HG03159 (cell line): ENCODE data around the gene ACIN1.

ENCODE experiments used
- ATAC-seq: cut with Tn5 transposase; IDR thresholded peaks from one replicate; pipeline ENCODE4 v1.9.1; 2021; ENCODE audit warnings: mild to moderate bottlenecking, moderate library complexity; ENCODE audit not compliant: unreplicated experiment

The ACIN1 gene, protein sequence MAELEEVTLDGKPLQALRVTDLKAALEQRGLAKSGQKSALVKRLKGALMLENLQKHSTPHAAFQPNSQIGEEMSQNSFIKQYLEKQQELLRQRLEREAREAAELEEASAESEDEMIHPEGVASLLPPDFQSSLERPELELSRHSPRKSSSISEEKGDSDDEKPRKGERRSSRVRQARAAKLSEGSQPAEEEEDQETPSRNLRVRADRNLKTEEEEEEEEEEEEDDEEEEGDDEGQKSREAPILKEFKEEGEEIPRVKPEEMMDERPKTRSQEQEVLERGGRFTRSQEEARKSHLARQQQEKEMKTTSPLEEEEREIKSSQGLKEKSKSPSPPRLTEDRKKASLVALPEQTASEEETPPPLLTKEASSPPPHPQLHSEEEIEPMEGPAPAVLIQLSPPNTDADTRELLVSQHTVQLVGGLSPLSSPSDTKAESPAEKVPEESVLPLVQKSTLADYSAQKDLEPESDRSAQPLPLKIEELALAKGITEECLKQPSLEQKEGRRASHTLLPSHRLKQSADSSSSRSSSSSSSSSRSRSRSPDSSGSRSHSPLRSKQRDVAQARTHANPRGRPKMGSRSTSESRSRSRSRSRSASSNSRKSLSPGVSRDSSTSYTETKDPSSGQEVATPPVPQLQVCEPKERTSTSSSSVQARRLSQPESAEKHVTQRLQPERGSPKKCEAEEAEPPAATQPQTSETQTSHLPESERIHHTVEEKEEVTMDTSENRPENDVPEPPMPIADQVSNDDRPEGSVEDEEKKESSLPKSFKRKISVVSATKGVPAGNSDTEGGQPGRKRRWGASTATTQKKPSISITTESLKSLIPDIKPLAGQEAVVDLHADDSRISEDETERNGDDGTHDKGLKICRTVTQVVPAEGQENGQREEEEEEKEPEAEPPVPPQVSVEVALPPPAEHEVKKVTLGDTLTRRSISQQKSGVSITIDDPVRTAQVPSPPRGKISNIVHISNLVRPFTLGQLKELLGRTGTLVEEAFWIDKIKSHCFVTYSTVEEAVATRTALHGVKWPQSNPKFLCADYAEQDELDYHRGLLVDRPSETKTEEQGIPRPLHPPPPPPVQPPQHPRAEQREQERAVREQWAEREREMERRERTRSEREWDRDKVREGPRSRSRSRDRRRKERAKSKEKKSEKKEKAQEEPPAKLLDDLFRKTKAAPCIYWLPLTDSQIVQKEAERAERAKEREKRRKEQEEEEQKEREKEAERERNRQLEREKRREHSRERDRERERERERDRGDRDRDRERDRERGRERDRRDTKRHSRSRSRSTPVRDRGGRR

GRCh38 chr14:23094666-23095195 lies at the start of gene ACIN1:
TSS of gene ACIN1 (minus strand) at chr14:23095136. CDS start at chr14:23095112, 24 bp downstream.
- ATAC-seq: peak; percentile 40

- ATAC-seq: no peak
Measured at GRCh38 chr14:23143911-23144310, 49.0 kb upstream of the ACIN1 start.

DNA sequence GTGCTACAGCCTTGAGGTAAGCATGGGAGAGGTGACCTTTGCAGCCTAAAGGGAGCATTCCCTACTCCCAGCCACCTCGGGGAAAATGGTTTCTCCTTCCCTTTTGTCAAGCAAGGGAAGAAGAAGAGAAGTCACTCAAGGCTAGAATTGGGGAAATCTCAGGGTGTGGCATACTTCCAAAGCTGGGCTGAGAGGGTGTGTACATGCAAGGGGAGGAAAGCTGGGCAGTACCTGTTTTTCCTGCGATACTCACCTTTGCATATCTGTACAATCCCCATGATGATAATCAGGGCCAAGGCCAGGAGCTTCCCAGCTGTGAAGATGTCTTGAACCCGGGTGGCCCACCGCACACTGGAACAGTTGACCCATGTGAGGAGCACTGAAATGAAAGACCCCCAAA lies 47.9 kb upstream of the ACIN1 start:
- no peak for ATAC-seq

GRCh38 chr14:23141706-23142444 lies 46.9 kb upstream of the ACIN1 start:
- ATAC-seq: no peak

DNA sequence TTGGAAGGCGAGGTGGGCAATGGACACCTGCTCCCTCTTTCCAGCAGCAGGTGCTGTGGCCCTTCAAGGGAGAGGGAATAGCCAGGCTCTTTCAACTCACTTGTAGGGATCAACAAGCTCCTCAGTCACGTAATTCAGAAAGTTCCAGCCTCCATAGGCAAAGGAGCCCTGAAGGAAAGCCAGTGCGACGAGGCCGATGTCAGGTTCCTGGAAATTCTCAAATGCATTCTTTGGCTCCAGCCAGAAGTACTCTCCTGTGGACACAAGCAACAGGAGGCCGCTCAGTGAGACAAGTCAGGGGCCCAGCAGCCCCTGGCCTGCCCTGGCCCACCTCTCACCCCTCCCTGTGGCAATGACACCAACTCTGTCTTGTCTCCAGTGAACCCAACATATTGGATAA lies 45.4 kb upstream of the ACIN1 start:
- no peak for ATAC-seq

DNA sequence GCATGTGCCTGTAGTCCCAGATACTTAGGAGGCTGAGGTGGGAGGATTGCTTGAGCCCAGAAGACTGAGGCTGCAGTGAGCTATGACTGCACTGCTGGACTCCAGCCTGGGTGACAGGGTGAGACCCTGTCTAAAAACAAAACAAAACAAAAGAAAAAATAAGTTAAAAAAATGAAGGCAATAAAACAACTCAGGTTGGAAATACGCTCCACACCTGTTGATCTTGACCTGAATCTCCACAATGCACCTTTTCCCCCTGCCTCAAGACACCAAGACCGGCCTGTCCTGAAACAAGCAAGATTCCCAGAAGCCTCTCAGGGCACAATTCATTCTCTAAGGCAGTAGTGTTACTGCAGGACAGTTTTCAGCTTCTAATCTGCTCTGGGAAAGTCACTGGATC lies 44.9 kb upstream of the ACIN1 start:
- no peak for ATAC-seq

DNA sequence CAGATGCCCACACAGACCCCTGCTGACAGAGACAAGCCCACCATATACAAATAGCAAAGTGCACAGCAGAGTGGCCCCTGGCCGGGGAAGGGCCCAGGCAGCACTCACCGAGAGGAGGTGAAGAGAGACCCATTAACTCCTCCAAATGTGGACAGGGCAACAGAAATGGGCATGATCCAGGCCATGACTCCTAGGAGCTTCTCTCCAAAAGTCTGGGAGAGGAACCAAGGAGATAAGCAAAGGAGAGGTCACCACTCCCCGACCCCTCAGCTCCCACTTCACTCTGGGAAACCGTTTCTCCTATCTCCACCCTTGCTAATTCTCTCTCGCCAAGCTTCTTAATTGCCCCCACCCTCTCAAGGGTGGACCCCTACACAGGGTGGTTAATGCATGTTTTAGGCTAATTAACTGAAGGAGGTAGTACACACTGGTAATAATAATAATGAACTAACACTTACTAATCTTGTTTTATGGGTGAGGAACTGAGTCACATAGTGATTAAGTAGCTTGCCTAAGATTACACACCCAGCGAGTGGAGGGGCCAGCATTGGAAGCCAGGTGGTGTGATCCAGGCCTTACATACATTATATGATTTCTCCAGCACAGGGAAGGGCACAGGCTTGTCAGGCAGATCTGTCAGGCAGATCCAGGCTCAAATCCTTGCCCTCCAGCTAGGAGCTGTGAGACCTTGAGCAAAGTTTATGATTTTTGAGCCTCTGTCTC lies 43.0 kb upstream of the ACIN1 start:
- no peak for ATAC-seq

GRCh38 chr14:23137192-23137812 lies 42.4 kb upstream of the ACIN1 start:
- ATAC-seq: no peak

- no peak for ATAC-seq
Measured at GRCh38 chr14:23136566-23137133, 41.7 kb upstream of the ACIN1 start.

GRCh38 chr14:23132970-23133369 lies 38.0 kb upstream of the ACIN1 start:
- ATAC-seq: no peak

GRCh38 chr14:23131482-23131881 lies 36.5 kb upstream of the ACIN1 start:
- ATAC-seq: no peak

GRCh38 chr14:23130871-23131270 lies 35.9 kb upstream of the ACIN1 start:
- no peak for ATAC-seq

GRCh38 chr14:23129759-23130316 lies 34.9 kb upstream of the ACIN1 start:
- no peak for ATAC-seq

- ATAC-seq: no peak
Measured at GRCh38 chr14:23128969-23129758, 34.2 kb upstream of the ACIN1 start.

GRCh38 chr14:23127861-23128260 lies 32.9 kb upstream of the ACIN1 start:
- ATAC-seq: no peak

GRCh38 chr14:23126548-23127278 lies 31.8 kb upstream of the ACIN1 start:
- no peak for ATAC-seq

GRCh38 chr14:23125933-23126524 lies 31.1 kb upstream of the ACIN1 start:
- no peak for ATAC-seq
